HG03378 (cell line): ENCODE results near the gene TMEM250.
"Not testable (repeated sequence)": the region's sequence is repeated elsewhere in the genome, so short reads cannot be mapped to it uniquely, and the experiment has no call there.

Experiments
- ATAC-seq: cut with Tn5 transposase; IDR thresholded peaks from one replicate; pipeline ENCODE4 v1.9.1; 2021; ENCODE audit warnings: mild to moderate bottlenecking, moderate library complexity; ENCODE audit not compliant: unreplicated experiment

The TMEM250 gene

DNA sequence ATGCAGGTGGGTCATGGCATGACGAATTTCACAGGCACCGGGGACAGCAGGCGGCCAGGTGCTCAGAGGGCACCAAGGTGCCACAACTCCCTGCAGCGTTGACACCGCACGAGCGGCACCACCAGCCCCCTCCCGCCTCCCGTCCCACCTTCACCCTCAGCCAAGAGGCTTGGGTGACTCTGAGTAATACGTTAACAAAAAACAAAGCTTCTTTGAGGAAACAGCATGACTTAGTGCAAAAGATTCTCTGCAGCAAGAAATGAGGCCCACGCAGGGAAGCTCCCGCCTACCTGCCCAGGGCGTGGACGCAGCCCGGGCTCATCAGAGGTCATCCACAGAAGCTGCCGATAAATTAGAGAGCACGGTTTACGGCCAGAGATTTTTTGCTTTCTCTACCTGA is 4.1 kb downstream of the TMEM250 start:
- ATAC-seq, result no peak

DNA sequence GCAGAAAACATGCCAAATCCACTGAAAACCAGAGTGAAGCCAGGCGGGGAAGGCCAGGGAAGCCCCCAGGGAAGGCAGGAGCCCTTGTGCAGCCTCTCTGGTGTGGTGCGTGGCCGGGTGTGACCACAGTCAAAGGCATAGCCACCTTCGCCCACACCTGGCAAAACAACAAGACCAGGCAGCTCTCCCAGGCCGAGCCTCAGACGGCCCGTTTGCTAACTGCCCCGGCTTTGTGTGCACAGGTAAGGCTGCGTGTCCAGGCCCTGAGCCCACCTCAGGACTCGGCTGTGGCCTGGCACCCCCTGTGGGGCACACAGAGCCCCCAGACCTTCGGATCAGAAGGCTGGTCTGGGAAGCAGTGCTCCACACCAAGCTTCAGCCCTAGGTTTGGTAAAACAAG is 6.1 kb downstream of the TMEM250 start:
- ATAC-seq, result no peak

GRCh38 chr9:136111910-136112309 is 6.8 kb downstream of the TMEM250 start:
- no peak for ATAC-seq

DNA sequence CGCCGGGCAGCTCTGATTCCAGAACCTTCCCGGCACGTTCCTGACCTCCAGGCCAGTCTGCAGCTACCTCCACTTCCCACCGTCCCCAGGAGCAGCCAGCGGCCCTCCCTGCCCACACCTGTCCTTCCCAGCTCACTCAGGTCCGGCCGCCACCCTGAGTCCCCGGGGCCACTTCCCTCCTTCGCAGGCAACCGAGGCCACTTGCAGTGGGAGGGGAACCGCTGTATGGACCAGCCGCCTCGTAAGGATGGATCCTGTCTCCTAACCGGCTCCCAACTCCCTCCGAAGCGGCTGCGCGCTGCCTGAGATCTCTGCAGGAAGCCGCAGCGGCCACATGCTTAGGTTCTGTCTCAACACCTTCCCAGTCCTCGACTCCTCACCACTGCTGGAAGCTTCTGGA is 7.5 kb downstream of the TMEM250 start:
- ATAC-seq, result no peak

GRCh38 chr9:136110082-136111061 is 8.3 kb downstream of the TMEM250 start:
- no peak for ATAC-seq

- peak; percentile 48 for ATAC-seq
Observed at GRCh38 chr9:136109351-136110081, 9.2 kb downstream of the TMEM250 start.

DNA sequence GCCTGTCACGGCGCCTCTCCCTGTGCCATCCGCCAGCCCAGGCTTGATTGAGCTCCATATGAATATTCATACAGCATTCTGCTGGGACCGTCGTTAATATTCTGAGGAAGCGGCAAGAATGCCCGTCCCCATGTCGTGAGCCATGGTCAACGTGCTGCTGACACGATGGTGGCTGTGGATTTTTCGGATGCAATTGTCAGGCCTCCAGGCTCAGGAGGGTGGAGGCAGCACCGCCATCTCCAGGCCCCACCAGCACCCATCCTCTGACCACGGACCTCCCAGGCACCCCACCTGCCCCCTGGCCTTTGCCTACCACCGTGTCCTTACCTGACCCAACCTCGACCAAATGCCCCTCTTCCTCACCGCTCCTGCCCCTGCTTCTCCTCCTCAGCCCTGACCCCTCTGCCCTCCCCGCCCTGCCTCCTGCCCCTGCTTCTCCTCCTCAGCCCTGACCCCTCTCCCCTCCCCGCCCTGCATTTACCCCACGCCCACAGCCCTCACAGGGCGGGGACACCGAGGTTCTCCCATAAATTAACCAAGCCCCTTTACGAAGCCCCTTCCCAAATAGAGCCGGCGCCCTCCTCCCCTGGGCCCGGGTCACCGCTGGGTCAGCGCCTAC is 9.9 kb downstream of the TMEM250 start:
- ATAC-seq, result no peak

DNA sequence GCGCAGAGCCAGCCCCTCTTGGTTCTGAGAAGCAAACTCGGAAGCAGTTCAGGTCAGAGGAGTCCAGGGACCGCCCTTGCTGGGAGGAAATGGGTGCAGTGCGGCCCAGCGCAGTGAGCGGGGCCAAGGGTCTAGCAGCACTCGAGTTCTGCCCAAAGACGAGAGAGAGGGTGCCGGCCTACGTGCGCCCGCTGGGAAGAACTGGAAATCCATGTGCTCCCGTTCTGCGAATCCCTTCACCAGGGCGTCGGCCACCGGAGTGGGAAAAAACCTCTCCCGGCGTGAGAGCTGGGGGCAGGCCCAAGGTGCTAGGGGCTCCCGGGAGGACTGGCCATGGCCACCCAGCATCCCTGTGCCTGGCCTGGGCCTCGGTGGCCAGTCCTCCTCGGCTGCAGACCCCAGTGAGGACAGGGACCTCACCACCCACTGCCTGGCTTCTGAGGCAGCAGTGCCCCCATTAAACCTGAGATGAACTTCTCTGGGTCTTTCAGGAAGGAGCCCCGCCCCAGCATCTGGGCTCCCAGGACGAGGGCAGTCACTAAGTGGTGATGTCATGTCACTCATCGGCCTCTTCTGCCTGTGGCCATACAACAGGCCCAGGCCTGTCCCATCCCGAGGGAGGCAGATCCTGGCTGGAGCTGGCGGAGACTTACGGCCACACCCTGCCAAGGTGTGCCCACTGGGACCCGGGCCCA is 10.6 kb downstream of the TMEM250 start:
- ATAC-seq, result no peak

DNA sequence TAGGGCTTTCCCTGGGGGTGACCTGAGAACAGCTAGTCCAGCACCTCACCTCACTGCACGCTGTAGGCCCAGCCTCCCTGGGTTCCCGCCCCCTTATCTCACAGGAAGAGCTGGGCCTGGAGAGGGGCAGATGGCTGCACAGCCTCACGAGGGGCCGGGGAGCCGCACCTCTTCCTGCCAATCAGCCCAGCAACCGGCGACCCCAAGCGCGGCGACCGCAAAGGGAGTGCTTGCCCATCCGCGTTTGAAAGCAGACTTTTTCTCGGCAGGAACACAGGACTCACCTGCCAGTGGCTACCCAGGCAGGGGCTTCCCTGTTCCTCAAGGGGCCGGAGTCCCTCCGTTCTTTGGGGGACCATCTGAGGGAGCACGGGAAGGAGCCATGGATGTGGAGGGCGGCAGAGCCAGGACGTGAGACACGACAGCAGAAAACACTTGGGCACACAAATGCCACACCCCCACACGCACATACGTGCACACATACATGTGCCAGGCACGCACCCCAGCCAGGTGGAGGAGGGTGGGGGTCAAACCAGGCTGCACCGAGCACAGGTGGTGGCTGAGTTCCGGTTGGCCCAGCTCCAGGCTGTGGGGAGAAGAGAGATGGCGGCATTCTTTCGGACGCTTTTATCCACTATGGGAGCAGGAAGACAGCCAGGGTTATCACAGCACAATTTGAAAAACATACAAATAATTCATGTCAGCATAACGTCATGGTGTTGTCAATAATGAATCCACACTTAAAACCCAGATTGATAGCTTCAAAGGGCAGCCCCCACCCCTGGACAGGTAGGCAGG is 11.3 kb downstream of the TMEM250 start:
- no peak for ATAC-seq

DNA sequence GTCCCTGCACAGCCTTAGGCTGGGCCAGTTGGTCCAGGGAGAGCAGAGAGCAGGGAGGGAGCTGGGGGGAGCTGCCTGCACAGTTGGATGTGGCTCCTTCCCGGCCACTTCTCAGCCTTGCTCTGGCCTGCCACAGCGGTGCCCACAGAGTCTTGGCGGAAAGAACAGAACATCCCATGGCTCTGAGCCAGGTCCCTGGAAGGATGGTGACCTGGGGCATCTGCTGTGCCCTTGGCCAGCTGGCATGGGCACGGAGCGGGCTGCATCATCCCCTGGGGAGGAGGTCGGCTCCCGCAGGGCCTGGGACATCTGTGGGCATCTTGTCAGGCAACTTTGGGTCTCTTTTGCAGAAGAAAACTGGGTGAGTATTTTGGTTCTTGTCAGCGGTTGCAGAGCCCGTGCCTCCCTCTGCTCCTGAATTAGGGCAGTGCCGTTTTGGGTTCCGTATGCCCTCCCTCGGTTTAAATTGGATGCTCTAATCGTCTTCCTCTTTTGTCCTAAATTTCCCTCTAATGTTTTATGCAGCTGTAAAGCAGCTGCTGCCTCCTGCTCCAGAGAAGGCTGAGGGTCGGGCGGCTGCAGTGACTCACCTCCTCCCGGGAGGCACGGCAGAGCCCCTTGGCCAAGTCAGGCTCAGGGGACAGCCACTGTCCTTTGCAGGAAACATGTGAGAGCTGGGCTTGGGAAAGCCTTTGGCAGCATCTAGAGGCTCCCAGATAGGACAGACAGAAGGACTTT is 13.1 kb downstream of the TMEM250 start:
- no peak for ATAC-seq

DNA sequence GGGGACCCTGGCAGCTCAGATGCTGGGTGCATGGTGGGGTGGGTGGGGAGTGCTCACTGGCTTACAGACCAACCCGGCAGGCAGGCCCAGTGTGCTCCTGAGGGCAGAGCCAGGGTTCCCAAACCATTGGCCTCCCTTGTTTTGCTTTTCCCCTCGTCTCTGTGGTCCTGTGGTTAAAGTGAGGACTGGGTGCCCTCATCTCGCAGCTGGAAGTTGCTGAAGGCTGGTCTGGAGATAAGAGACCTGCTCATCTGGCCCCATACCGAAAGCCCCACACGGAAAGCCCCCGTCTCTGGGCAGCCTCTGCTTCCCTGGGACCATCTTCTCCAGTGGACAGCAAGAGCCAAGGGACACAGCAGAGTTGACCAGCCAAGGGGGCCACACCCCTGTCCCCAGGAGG is 13.8 kb downstream of the TMEM250 start:
- no peak for ATAC-seq

DNA sequence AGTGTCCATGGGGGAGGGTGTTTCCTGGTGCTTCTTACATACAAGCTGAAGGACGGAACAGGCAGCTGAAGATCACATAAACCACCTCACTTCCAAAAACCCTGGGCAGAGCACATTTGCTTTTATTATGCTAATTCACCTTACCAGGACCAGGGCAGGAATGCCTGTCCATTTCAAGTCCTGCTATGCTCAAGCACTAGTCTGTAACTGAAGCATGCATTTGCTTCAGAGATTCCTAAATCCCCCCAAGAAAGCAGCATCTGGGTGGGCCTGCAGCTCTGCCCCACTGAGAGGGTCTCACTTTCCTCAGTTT is 14.2 kb downstream of the TMEM250 start:
- no peak for ATAC-seq

DNA sequence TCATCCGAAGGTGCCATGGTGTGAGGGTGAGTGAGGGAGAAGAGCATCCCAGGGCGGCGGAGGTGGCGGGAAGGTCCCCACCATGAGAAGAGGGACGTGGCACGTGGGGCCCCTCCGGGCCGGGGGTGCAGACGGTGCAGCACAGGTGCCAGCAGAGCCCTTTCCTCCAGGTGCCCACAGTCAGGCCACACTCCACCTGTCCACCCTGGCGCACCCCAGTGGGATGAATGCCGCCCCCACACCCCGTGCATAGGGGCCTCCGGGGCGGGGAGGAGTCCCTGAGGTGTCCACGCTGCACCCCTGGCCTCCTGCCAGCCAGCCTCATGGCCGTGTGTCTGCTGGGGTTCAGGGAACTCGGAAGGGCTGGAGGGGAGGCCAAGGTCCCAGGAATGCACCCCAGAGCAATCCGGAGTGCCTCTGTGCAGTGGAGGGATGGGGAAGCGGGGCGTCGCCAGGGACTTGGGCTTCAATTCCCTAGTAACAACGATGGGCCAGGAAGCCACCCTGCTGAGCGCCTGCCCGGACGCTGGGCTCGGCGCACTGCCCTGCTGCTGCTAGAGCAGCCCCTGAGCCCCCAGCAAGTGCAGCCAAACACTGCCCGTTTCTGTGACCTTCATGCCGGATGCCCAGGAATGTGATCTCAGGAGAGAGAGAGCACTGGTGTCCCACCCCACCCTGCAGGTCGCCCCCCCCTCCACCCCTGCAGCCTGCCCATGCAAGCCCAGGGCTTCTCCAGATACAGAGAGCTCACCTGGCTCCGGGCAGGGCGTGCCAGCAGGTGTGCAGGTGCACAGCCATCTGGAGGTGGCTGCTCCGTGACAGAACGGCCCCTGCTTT is 14.8 kb downstream of the TMEM250 start:
- no peak for ATAC-seq

GRCh38 chr9:136101615-136102074 is 17.0 kb downstream of the TMEM250 start:
- not testable (repeated sequence) for ATAC-seq

- no peak for ATAC-seq
Observed at GRCh38 chr9:136100700-136101614, 17.7 kb downstream of the TMEM250 start.

- no peak for ATAC-seq
Observed at GRCh38 chr9:136099542-136099941, 19.1 kb downstream of the TMEM250 start.

GRCh38 chr9:136098844-136099243 is 19.8 kb downstream of the TMEM250 start:
- no peak for ATAC-seq

DNA sequence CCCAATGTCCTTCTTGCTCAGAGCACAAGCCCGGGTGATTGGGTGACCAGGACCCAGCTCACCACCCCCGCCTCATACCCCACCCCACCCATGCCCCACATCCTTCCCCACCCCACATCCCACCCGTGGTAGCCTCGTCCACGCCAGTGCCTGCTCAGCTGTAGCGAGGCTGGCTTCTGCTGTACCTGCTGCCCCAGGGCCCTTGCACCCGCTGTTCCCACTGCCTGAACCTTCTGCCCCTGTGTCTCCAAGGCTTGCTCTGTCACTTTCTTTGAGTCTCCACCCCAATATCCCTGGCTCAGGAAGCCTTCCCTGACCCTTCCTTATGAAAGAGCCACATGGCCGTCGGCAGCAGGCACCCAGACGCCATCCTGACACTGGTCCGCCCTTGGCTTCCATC is 20.5 kb downstream of the TMEM250 start:
- ATAC-seq, result no peak
